Activated B cell treated with CpG ODN at 0.5 μM for 24 hours (primary cell): ENCODE measurements around the gene SLC38A3. TPM values are rescaled to one million over a fixed set of nuclear protein-coding genes. Genes with fewer than 3 reads are reported as not detected.

ENCODE experiments used
- ATAC-seq: fragments of 200-7000 bp; cut with Tn5 transposase; one replicate; pipeline ENCODE4 v1.10.0; 2021; ENCODE audit warnings: low read depth, mild to moderate bottlenecking, moderate library complexity
- CTCF ChIA-PET: fragments of 350-600 bp; sonication (Branson Sonifier 250); formaldehyde crosslinking; loops from one replicate; lab custom pipeline; 2021; ENCODE audit warnings: antibody characterized with exemption; lab: Charles Lee
- POLR2A ChIA-PET: fragments of 350-600 bp; sonication (Branson Sonifier 250); formaldehyde crosslinking; loops from one replicate; lab custom pipeline; 2021; ENCODE audit warnings: antibody characterized with exemption; lab: Charles Lee
- DNase-seq: peaks from one replicate; pipeline ENCODE4 v3.0.0; 2022
- H3K27ac Mint-ChIP-seq: one replicate; pipeline ENCODE4 v1.8.0; 2020; ENCODE audit warnings: mixed read lengths
- H3K27me3 Mint-ChIP-seq: one replicate; pipeline ENCODE4 v1.8.0; 2021; ENCODE audit warnings: mixed read lengths
- H3K36me3 Mint-ChIP-seq: one replicate; pipeline ENCODE4 v1.8.0; 2021; ENCODE audit warnings: low read depth, mixed read lengths
- H3K4me1 Mint-ChIP-seq: one replicate; pipeline ENCODE4 v1.8.0; 2021; ENCODE audit warnings: mixed read lengths
- H3K4me3 Mint-ChIP-seq: one replicate; pipeline ENCODE4 v1.8.0; 2020; ENCODE audit warnings: mild to moderate bottlenecking, mixed read lengths
- H3K9me3 Mint-ChIP-seq: one replicate; pipeline ENCODE4 v1.8.0; 2020; ENCODE audit warnings: mixed read lengths
- intact Hi-C: fragments of 100-400 bp; cut with micrococcal nuclease; formaldehyde crosslinking; loops from one replicate; pipeline ENCODE4 v1.15.1; 2024
- total RNA-seq: library from RNA; stranded (reverse); gene quantifications from 2 replicates; pipeline ENCODE4 v1.2.3, GENCODE V29; 2022
- TF ChIP-seq, protein P1 (sequence below): fragments of 200-600 bp; IDR thresholded peaks from one replicate; pipeline ENCODE4 v1.8.0; 2022; ENCODE audit warnings: antibody characterized with exemption, mild to moderate bottlenecking

The SLC38A3 gene
- total RNA-seq, 1 donor from 2014 or later = not detected

- H3K27ac Mint-ChIP-seq = no peak overlapping the region
- ChIA-PET POLR2A (no interaction called here), CTCF (no interaction called here)
- H3K9me3 Mint-ChIP-seq = no peaks in the 10 kb centered on the region
- ATAC-seq = no peak
- peaks cover 2% of the 10 kb centered on the region for H3K27me3 Mint-ChIP-seq
- intact Hi-C loops = no loop called here
- DNase-seq = no peak
- H3K36me3 Mint-ChIP-seq = no peaks in the 10 kb centered on the region
- TF ChIP-seq, protein P1, sequence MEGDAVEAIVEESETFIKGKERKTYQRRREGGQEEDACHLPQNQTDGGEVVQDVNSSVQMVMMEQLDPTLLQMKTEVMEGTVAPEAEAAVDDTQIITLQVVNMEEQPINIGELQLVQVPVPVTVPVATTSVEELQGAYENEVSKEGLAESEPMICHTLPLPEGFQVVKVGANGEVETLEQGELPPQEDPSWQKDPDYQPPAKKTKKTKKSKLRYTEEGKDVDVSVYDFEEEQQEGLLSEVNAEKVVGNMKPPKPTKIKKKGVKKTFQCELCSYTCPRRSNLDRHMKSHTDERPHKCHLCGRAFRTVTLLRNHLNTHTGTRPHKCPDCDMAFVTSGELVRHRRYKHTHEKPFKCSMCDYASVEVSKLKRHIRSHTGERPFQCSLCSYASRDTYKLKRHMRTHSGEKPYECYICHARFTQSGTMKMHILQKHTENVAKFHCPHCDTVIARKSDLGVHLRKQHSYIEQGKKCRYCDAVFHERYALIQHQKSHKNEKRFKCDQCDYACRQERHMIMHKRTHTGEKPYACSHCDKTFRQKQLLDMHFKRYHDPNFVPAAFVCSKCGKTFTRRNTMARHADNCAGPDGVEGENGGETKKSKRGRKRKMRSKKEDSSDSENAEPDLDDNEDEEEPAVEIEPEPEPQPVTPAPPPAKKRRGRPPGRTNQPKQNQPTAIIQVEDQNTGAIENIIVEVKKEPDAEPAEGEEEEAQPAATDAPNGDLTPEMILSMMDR = no peak
- H3K4me1 Mint-ChIP-seq = peaks cover 2% of the 10 kb centered on the region
- H3K4me3 Mint-ChIP-seq = no peak overlapping the region
Measured at GRCh38 chr3:50169232-50169832, 35.7 kb upstream of the SLC38A3 start.

GRCh38 chr3:50169858-50170257 is 35.2 kb upstream of the SLC38A3 start:
- Mint-ChIP-seq H3K4me3 (no peak overlapping the region), H3K27ac (no peak overlapping the region), H3K27me3 (peaks cover 2% of the 10 kb centered on the region), H3K36me3 (no peaks in the 10 kb centered on the region), H3K4me1 (peaks cover 2% of the 10 kb centered on the region), H3K9me3 (no peaks in the 10 kb centered on the region)
- DNase-seq (no peak), ATAC-seq (no peak)
- POLR2A ChIA-PET = no interaction called here
- TF ChIP-seq, protein P1 = no peak
- intact Hi-C loops = no loop called here
- CTCF ChIA-PET = no interaction called here

DNA sequence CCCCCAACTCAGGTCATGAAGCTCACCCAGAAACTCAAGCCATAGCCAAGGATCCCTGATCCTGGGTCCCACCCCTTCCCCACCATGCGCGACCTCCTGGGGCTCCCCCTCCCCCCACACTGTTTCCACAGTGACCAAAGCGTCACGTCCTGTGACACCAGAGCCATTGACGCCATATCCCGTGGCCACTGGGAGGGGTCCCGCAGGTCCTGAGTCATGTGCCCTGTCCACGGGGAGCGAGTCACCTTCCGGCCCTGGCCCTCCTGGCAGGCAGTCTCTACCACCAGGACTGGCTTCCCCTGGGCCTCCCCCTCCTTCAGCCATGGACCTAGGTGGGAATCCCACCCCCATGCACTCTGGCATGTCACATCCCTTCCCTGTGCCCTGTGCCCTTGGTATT is 34.4 kb upstream of the SLC38A3 start:
- H3K4me1 Mint-ChIP-seq = peaks cover 2% of the 10 kb centered on the region
- intact Hi-C loops = no loop called here
- DNase-seq (no peak), ATAC-seq (no peak)
- no peak overlapping the region for H3K4me3 Mint-ChIP-seq
- H3K9me3 Mint-ChIP-seq = no peaks in the 10 kb centered on the region
- CTCF ChIA-PET = no interaction called here
- POLR2A ChIA-PET = no interaction called here
- TF ChIP-seq, protein P1 = no peak
- H3K27me3 Mint-ChIP-seq = peaks cover 2% of the 10 kb centered on the region
- H3K27ac Mint-ChIP-seq = no peak overlapping the region
- H3K36me3 Mint-ChIP-seq = no peaks in the 10 kb centered on the region

DNA sequence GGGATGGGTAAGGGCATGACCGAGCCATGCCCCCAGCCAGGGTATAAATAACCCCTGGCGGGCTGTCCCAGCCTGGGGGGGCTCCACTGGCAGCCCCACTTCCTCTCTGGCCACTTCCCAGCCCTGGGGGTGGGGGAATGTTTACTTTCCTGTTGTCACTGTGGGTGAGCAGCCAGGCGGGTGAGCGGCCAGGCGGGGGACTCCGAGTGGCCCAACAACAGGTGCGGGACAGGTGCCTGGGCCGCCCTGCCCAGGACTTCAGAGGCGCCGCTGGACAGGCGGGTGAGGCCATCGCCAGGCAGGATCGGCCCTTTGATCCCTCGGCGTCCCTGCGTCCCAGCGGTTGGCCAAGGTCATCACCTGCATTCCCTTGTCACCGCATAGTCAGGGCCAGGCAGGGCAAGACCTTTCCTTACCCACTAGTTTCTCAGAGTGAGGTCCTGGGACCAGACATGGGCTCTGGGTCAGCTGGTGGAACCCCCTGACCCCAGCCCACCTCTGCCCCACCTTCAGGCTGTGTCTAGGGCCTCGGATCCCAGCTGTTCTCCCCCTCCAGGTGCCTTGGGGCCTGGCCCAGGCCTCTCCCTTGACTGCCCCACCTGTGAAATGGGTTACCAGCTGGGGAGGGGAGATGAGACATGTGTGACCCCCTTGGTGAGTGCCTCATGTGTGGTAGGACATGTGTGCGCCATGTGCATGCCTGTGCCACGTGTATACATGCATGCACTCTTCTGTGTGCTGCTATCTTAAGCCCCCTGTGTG is 33.4 kb upstream of the SLC38A3 start:
- intact Hi-C loops = no loop called here
- ATAC-seq = no peak
- POLR2A ChIA-PET = no interaction called here
- Mint-ChIP-seq H3K27ac (no peak overlapping the region), H3K9me3 (no peaks in the 10 kb centered on the region), H3K4me3 (no peak overlapping the region), H3K36me3 (no peaks in the 10 kb centered on the region), H3K27me3 (peaks cover 2% of the 10 kb centered on the region), H3K4me1 (peaks cover 2% of the 10 kb centered on the region)
- TF ChIP-seq, protein P1 = no peak
- no peak for DNase-seq
- CTCF ChIA-PET = no interaction called here

DNA sequence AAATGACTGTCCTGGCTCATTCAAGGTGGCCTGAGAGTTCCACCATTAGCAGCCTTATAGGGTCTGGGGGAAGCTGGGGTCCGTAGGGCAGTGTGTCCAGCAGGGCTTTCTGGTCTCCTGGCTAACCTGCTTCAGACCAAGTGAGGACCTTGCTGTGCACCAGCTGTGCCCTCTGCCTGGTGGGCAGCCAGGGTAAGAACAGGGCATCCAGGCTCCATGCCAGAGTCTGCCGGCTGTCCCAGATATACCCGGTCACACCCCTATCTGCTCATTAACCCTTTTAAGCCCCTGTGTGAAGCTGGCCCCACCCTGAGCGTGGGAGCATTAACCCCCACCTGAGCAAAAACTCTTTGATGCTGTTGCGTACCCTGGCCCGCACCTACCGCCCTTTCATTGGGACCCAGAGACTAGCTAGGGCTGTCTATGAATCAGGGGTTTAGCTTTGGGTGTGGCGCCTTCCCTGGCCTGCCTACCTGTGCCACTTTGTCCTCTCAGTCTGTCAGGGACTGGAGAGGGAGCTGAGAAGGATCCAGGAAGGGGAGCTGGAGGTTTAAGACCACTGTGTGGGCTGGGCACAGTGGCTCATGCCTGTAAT is 32.3 kb upstream of the SLC38A3 start:
- peaks cover 2% of the 10 kb centered on the region for H3K4me1 Mint-ChIP-seq
- no peak for ATAC-seq
- no peak for DNase-seq
- H3K9me3 Mint-ChIP-seq = no peaks in the 10 kb centered on the region
- intact Hi-C loops = no loop called here
- H3K27ac Mint-ChIP-seq = no peak overlapping the region
- TF ChIP-seq, protein P1 = no peak
- CTCF ChIA-PET = no interaction called here
- H3K4me3 Mint-ChIP-seq = no peak overlapping the region
- H3K27me3 Mint-ChIP-seq = no peaks in the 10 kb centered on the region
- POLR2A ChIA-PET = no interaction called here
- no peaks in the 10 kb centered on the region for H3K36me3 Mint-ChIP-seq
